Measurements from ENCODE around the gene FOLH1.
"Not testable (repeated sequence)": the region's sequence is repeated elsewhere in the genome, so short reads cannot be mapped to it uniquely, and the experiment has no call there.

Gene FOLH1

DNA sequence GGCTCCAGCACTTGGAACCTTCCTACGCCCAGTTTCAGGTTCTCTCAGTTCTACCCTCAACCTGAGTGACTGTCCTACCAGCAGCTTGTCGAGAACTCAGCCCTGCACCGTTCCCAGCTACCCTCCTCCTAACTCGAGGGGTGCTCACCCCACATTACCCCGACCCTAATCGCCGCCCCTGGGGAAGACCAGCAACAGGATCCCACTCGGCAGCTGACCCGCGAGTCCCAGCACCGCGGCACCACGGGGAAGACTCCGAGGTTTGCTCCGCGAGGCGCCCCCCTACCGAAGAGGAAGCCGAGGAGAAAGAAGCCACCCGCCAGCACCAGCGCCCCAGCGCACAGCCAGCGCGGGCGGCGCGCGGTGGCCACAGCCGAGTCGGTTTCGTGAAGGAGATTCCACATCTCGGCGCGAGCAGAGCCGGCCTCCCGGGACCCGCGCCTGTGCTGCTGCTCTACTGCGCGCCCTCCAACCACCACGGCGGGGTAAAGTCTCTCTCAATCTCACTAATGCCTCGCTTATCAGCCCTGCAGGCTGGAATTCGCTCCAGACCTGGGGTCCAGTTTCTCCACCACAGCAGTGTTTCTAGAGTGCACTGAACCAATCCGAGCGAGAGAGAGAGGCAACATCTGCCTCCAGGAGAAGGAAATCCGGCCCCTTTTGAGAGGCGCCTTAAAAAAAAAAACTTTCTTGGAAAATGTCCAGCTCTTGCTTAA, at the start of gene FOLH1:
Gene FOLH1 (minus strand): TSS at position 597 of the 716 bp plus-strand sequence. CDS start 193 bp downstream, at position 404.
- peak; percentile 13 for DNase-seq (ENCODE audit: low read depth)

DNA sequence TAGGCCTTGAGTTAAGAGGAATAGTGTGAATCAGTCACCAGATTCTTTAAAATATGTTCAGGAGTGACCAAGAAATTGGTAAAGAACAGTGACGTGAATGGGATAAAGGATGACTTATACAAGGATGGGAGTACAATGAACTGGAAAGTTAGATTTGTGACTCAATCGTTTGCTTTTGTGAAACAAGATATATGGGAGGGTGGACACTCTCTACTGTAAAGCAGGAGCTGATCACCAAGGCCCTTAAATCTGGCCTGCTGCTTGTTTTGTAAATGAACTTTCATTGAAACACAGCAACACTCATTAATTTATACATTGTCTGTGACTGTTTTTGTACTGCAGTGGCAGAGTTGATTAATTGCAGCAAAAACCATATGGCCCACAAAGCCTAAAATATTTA, 46.7 kb upstream of the FOLH1 start:
- not testable (repeated sequence) for DNase-seq (ENCODE audit: low read depth); H3K4me3 ChIP-seq (ENCODE audit: low read length)

More for the DNA sequence above, at the start of gene FOLH1:
- peak within 1 kb of the TSS; percentile 42 for H3K4me3 ChIP-seq (ENCODE audit: low read length)
- no peak for TF ChIP-seq CTCF (IDR thresholded peaks at IDR 0.05; ENCODE audit: insufficient read depth, low read depth, low read length, missing control alignments)

- not testable (repeated sequence) for DNase-seq (ENCODE audit: low read depth); H3K4me3 ChIP-seq (ENCODE audit: low read length)
Observed at GRCh38 chr11:49251212-49251611, 42.8 kb upstream of the FOLH1 start.

DNA sequence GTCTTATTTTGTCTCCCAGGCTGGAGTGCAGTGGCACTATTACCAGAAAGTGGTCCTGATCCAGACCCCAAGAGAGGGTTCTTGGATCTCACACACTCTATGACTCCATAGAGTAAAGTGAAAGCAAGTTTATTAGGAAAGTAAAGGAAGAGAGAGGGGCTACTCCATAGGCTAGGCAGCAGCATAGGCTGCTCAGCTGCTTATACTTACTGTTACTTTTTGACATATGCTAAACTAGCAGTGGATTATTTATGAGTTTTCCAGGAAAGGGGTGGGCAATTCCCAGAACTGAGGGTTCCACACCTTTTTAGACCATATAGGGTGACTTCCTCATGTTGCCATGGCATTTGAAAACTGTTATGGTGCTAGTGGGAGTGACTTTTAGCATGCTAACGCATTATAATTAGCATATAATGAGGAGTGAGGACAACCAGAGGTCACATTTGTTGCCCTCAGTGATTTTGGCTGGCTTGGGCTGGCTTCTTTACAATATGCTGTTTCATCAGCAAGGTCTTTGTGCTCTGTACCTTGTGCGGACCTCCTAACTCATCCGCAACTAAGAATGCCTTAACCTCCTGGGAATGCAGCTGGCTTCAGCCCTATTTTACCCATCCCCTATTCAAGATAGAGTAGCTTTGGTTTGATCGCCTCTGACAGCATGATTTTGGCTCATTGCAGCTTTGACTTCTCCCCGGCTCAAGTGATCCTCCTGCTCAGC, 42.2 kb upstream of the FOLH1 start:
- not testable (repeated sequence) for H3K4me3 ChIP-seq (ENCODE audit: low read length); DNase-seq (ENCODE audit: low read depth)

DNA sequence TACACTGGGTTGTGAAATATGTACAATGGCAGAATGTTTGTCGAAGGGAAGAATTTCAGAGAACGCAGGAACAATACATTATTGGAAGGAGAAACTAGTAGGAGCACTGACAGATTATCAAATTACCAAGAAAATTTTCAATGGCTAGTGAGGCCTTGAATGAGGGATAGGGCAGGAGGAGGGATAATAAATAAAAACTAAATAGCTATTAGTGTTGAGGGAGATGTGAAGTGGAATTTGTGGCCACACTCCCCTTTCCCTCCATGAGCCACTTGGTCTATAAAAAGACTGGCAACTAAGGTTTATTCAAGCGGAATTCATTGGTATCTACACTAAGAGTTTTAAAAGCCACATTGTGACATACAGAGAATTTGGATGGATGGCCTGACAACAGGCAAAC, 41.0 kb upstream of the FOLH1 start:
- DNase-seq (ENCODE audit: low read depth); H3K4me3 ChIP-seq (ENCODE audit: low read length): not testable (repeated sequence)

DNA sequence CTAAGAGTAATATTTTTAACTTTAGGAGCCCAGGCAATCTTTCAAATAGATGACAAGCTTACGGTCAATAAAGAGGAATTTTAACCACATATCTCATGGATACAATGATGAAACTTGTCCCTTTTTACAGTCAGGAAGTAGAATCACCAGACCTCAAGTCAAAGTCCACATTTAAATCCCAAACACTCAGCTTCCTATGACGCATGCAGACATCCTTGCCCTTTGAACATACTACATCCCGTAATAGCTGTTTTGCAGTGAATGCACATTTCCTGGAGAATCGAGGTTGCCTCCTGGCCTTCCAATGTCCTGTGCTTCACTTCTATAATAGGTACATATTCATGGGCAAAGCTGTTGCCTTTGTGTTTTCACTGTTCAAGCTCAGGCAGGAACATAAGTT, 25.3 kb upstream of the FOLH1 start:
- H3K4me3 ChIP-seq (ENCODE audit: low read length); DNase-seq (ENCODE audit: low read depth): not testable (repeated sequence)

DNA sequence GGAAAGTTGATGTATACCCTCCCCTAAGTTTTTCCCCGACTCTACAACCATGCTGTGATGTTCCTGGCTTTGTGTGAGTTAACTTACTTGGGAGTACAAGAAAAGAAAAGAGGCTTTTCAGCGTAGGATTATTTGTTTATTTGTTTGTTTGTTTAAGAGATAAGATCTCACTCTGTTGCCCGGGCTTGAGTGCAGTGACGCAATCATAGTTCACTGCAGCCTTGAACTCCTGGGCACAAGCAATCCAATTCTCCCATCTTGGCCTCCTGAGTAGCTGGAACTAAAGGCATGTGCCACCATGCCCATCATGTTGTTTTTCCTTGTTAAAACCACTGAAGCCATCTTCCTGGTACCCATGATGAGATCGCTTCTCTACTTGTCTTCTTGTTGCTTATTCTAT, 24.6 kb upstream of the FOLH1 start:
- DNase-seq (ENCODE audit: low read depth): peak; percentile 0
- not testable (repeated sequence) for H3K4me3 ChIP-seq (ENCODE audit: low read length)

DNA sequence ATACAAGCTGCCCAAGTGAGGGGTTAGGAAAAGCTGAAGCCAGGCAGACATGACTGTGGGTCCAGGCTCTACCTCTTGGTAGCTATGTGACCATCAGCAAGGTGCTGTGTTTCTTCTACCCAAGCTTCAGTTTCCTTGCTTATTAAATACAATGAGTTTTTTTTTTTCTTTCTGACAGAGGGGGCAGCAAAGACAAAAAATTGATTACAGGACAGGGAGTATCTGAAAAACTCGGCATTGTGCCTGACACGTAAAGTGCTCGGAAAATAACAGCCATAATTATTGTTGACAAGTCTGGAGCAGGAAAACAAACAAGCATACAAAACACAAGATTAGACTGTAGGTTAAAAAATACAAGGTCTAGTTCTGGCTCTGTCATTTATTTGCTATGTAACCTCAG, 23.3 kb upstream of the FOLH1 start:
- not testable (repeated sequence) for DNase-seq (ENCODE audit: low read depth)

DNA sequence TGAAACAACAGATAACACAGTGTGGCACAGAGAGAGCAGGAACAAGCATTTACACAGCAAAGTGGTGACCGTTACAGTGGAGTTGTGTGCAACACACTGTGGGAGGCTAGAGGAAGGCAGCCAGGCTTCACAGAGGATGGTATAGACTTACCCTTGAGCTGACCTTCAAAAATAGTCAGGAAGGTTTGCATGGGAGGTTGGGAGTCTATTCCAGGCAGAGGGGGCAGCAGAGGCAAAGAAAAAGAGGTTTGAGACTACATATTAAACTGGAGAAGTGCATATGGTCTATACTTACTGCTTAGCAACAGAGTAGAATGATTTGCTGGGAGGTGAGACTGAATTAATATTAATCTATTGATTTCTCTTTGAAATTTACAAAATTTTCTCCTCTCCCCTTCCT, 22.1 kb upstream of the FOLH1 start:
- not testable (repeated sequence) for DNase-seq (ENCODE audit: low read depth); H3K4me3 ChIP-seq (ENCODE audit: low read length)

More for the DNA sequence above, 23.3 kb upstream of the FOLH1 start:
- H3K4me3 ChIP-seq (ENCODE audit: low read length): not testable (repeated sequence)

- DNase-seq (ENCODE audit: low read depth): not testable (repeated sequence)
Observed at GRCh38 chr11:49230001-49230400, 21.6 kb upstream of the FOLH1 start.

DNA sequence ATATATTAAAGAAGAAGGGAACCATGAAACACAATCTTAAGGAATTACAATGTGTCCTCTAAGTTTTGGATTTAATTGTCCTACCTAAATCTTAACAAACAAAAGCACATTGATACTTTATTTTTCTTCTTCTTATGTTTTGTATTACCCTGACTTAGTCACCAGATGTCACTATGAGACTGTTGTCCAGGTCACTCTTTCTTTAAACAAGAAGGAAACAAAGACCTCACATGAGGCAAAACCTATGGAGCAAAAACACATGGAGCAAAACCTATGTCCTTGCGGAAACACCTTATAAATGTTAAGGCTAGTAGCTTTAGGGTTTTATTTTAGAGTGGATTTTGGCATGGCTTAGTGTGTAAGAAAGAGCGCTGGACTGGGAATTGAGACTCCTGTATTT, 20.7 kb upstream of the FOLH1 start:
- not testable (repeated sequence) for H3K4me3 ChIP-seq (ENCODE audit: low read length); DNase-seq (ENCODE audit: low read depth)

More at GRCh38 chr11:49230001-49230400, 21.6 kb upstream of the FOLH1 start:
- not testable (repeated sequence) for H3K4me3 ChIP-seq (ENCODE audit: low read length)

- not testable (repeated sequence) for H3K4me3 ChIP-seq (ENCODE audit: low read length); DNase-seq (ENCODE audit: low read depth)
Observed at GRCh38 chr11:49225255-49225785, 16.9 kb upstream of the FOLH1 start.

GRCh38 chr11:49221112-49221511, 12.7 kb upstream of the FOLH1 start:
- H3K4me3 ChIP-seq (ENCODE audit: low read length): no peak overlapping the region
- no peak for TF ChIP-seq CTCF (IDR thresholded peaks at IDR 0.05; ENCODE audit: insufficient read depth, low read depth, low read length, missing control alignments)
- DNase-seq (ENCODE audit: low read depth): no peak
